Panc1 (cell line): Measurements from ENCODE around the gene PCDHGA1. TPM values are rescaled to one million over a fixed set of nuclear protein-coding genes. Genes with fewer than 3 reads are reported as not detected.

Source experiments
- ATAC-seq: fragments of 200-7000 bp; cut with Tn5 transposase; 2 replicates; pipeline ENCODE4 v1.9.1; 2020; ENCODE audit warnings: mild to moderate bottlenecking, moderate library complexity
- BruUV-seq: library from RNA; stranded (reverse); fragments of 400-500 nt; replicated peaks from 2 replicates; lab custom pipeline; 2021; lab: Mats Ljungman, UMichigan
- CTCF ChIA-PET: fragments of 300-600 bp; sonication (Branson Sonifier 250); formaldehyde crosslinking; loops from one replicate; lab custom pipeline; 2022; ENCODE audit warnings: antibody characterized with exemption; lab: Charles Lee
- POLR2A ChIA-PET: fragments of 300-600 bp; sonication (Branson Sonifier 250); formaldehyde crosslinking; loops from one replicate; lab custom pipeline; 2022; ENCODE audit warnings: antibody characterized with exemption; lab: Charles Lee
- DNase-seq: peaks from one replicate; pipeline ENCODE4 v3.0.0-alpha.2; 2010; ENCODE audit warnings: low read depth, low spot score
- H3K27ac ChIP-seq: 2 replicates; pipeline ENCODE4 v1.5.1; 2011; ENCODE audit warnings: mild to moderate bottlenecking, low read length, inconsistent platforms
- H3K27me3 ChIP-seq: fragments of 200-500 bp; sonication (Bioruptor generic); 2 replicates; pipeline ENCODE4 v1.6.0; 2014; ENCODE audit warnings: low read length, inconsistent platforms; ENCODE audit not compliant: control insufficient read depth, insufficient read depth
- H3K36me3 ChIP-seq: fragments of 200-500 bp; sonication (Bioruptor generic); 2 replicates; pipeline ENCODE4 v1.5.1; 2014; ENCODE audit warnings: inconsistent platforms, mild to moderate bottlenecking, low read length, moderate library complexity; ENCODE audit not compliant: control insufficient read depth, insufficient read depth
- H3K4me1 ChIP-seq: 2 replicates; pipeline ENCODE4 v1.5.1; 2011; ENCODE audit warnings: inconsistent platforms, mild to moderate bottlenecking, low read length, moderate library complexity; ENCODE audit not compliant: control insufficient read depth, insufficient read depth
- H3K4me3 ChIP-seq, 2 experiments: 2 replicates each; pipeline ENCODE4 v1.5.1; 2011 to 2012; ENCODE audit warnings: low read depth in 2 of 2, low read length in 2 of 2, mild to moderate bottlenecking in 2 of 2, inconsistent platforms in 1 of 2, moderate library complexity in 1 of 2
- H3K9me3 ChIP-seq: fragments of 200-500 bp; sonication (Bioruptor generic); 2 replicates; pipeline ENCODE4 v1.5.1; 2014; ENCODE audit warnings: low read depth, mild to moderate bottlenecking, inconsistent platforms, low read length, moderate library complexity; ENCODE audit not compliant: control insufficient read depth, insufficient read depth
- CTCF ChIP-seq: fragments of 450-650 bp; IDR thresholded peaks from 2 replicates; pipeline ENCODE4 v1.5.1; 2017; ENCODE audit warnings: mild to moderate bottlenecking
- POLR2AphosphoS5 ChIP-seq: IDR thresholded peaks from 2 replicates; pipeline ENCODE4 v1.6.1; 2012; ENCODE audit warnings: mild to moderate bottlenecking, low read depth, low read length, moderate library complexity
- REST ChIP-seq, 2 experiments: IDR thresholded peaks; 2 replicates each; pipeline ENCODE4 v1.6.1; 2011 to 2012; ENCODE audit warnings: low read depth in 2 of 2, control low read depth in 1 of 2, low read length in 1 of 2, mild to moderate bottlenecking in 1 of 2, moderate library complexity in 1 of 2; ENCODE audit not compliant: insufficient read depth in 1 of 2
- SIN3A ChIP-seq: IDR thresholded peaks from 2 replicates; pipeline ENCODE4 v1.6.1; 2012; ENCODE audit warnings: low read depth, mild to moderate bottlenecking, low read length, moderate library complexity, borderline replicate concordance; ENCODE audit not compliant: insufficient read depth
- TCF7L2 ChIP-seq: IDR thresholded peaks from 2 replicates; pipeline ENCODE4 v1.6.1; 2011; ENCODE audit warnings: mild to moderate bottlenecking, low read depth, low read length, inconsistent platforms
- in situ Hi-C: cut with HindIII; loops from 2 replicates; pipeline ENCODE4 v1.10.0; 2016; ENCODE audit warnings: low sequenced_read_pairs, low pct_unique_long_range_greater_than_20kb
- intact Hi-C: fragments of 100-400 bp; cut with micrococcal nuclease; formaldehyde crosslinking; loops from one replicate; pipeline ENCODE4 v1.10.0; 2022; ENCODE audit not compliant: unreplicated experiment
- total RNA-seq: library from RNA; stranded (reverse); gene quantifications from one replicate; pipeline ENCODE4 v1.2.1, GENCODE V29; 2021; ENCODE audit not compliant: unreplicated experiment

The PCDHGA1 gene
- total RNA-seq, 1 experiment from 2014 or later = 0.92 TPM

DNA sequence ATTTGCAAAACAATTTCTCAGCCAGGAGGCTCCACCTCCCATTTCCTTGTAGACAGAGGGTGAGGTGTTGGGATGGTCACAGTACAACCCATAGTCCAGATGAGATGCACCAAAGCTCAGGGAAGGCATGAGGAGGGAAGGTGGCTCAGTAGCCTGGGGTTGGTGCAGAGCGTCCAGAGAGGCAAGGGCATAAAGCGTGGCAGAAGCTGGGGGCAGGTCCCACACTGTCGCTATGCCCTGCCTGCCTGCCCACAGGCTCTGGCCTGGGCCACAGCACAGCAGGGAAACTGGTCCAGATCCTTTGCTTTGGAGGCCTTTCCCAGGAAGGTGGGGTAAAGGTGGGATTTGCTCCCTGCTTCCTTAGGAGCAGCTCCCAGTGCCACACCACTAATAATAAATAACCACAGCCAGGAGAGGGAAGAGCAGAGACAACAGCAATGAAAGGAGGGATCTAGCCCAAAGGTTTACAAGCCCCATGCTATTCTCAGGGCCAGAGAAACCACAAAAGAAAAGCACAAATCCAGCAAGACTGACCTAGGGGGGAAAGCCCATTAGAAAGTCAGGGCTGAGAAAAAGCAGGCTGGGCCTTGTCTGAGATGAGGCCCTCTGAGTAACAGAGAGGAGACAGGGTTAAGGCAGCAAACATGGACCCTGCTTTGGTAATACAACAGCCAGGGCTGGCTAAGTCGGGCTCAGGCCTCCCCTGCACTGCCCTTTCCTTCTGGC is 185.8 kb downstream of the PCDHGA1 start:
- no peak for DNase-seq
- peaks cover 3% of the 10 kb centered on the region for H3K36me3 ChIP-seq
- no peak overlapping the region; the same call in 1 of the 2 replicates for H3K27ac ChIP-seq
- ATAC-seq = no peak
- in situ Hi-C loops (no loop called here), intact Hi-C loops (no loop called here)
- H3K9me3 ChIP-seq = no peaks in the 10 kb centered on the region; the same call in 1 of the 2 replicates
- H3K27me3 ChIP-seq = no peaks in the 10 kb centered on the region
- no peak overlapping the region for H3K4me3 ChIP-seq
- no TSS peak for BruUV-seq
- ChIA-PET CTCF (interaction anchor here (1.1 kb wide), 2 partner anchors 41 to 98 kb away, joined by 3 to 4 read pairs; partner anchors contain the start of gene PCDHGB7), POLR2A (no interaction called here)
- peaks cover 38% of the 10 kb centered on the region for H3K4me1 ChIP-seq
- TF ChIP-seq REST (IDR thresholded peaks at IDR 0.05; ENCODE audit: insufficient read depth in 1 of 2, low read depth in 2 of 2, low read length in 1 of 2) (no peak), POLR2AphosphoS5 (no peak), TCF7L2 (no peak), SIN3A (no peak), CTCF (no peak)

DNA sequence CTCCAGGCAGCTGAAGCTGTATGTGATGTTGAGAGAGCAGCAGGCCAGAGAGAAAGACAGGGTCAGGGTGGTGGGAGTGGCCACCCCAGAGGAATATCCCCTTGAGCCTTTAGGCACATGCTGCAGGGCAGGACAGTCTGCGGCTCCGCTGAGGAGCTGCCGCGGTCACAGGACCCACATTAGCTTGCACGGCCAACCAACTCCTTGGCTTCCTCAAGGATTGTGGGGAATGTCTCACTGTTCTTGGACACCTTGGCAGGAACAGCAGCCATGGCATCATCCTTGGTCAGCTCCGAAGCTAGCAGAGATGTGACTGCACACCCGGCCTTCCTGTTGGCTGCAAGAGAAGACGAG is 186.3 kb downstream of the PCDHGA1 start:
- BruUV-seq = no TSS peak
- DNase-seq = no peak
- in situ Hi-C loops (no loop called here), intact Hi-C loops (no loop called here)
- Histone ChIP-seq H3K4me1 (peaks cover 43% of the 10 kb centered on the region), H3K9me3 (no peaks in the 10 kb centered on the region; the same call in 1 of the 2 replicates), H3K27me3 (no peaks in the 10 kb centered on the region), H3K4me3 (no peak overlapping the region), H3K27ac (no peak overlapping the region), H3K36me3 (peaks cover 3% of the 10 kb centered on the region)
- ChIA-PET POLR2A (no interaction called here), CTCF (interaction anchor here (1.1 kb wide), 1 partner anchor 41 kb away, joined by 3 read pairs; no protein-coding TSS in a partner anchor)
- ATAC-seq = no peak
- no peak for TF ChIP-seq REST (IDR thresholded peaks at IDR 0.05; ENCODE audit: insufficient read depth in 1 of 2, low read depth in 2 of 2, low read length in 1 of 2)
- no peak for TF ChIP-seq SIN3A
- no peak for TF ChIP-seq POLR2AphosphoS5
- no peak for TF ChIP-seq TCF7L2
